ENCODE data around the gene ZNF552. TPM values are rescaled to one million over a fixed set of nuclear protein-coding genes. Genes with fewer than 3 reads are reported as not detected.

Gene ZNF552
- total RNA-seq, 1 experiment from 2014 or later: 9.2 TPM

- H2BK120ac ChIP-seq (ENCODE audit: low read depth, low read length, poor library complexity, severe bottlenecking): no peak overlapping the region
- no peak for TF ChIP-seq CTCF (conservative IDR thresholded peaks at IDR 0.05)
- H2BK15ac ChIP-seq (ENCODE audit: low read depth, low read length): no peak overlapping the region
- Mint-ChIP-seq H3K27me3 (ENCODE audit: low read depth) (no peaks in the 10 kb centered on the region), H3K4me1 (no peaks in the 10 kb centered on the region), H3K4me3 (no peak overlapping the region), H3K36me3 (ENCODE audit: insufficient read depth in 1 of 3, low read depth in 3 of 3) (peaks cover 48 to 65% (median 55%) of the 10 kb centered on the region in 3 experiments), H3K9me3 (peaks cover 0 to 4% of the 10 kb centered on the region in 2 experiments; a peak in 2 of 5 replicates), H3K27ac (no peak overlapping the region)
- no peak overlapping the region for H2BK20ac ChIP-seq (ENCODE audit: low read depth, low read length, poor library complexity, severe bottlenecking)
- H3K27me3 ChIP-seq (ENCODE audit: insufficient read depth, low read length): no peaks in the 10 kb centered on the region
- H4K5ac ChIP-seq (ENCODE audit: insufficient read length, low read depth, low read length): no peak overlapping the region
- no peak overlapping the region for H3K4ac ChIP-seq (ENCODE audit: low read depth, low read length)
- no peak overlapping the region for H2AFZ ChIP-seq (ENCODE audit: low read length)
- WGBS (ENCODE audit: extremely low coverage, insufficient read length, low lambda C conversion rate): no CpG with 5 or more reads among the region's 10 CpGs
- no peaks in the 10 kb centered on the region for H3K4me1 ChIP-seq (ENCODE audit: insufficient read depth, low read length)
- H3K79me1 ChIP-seq (ENCODE audit: insufficient read depth, low read depth, low read length, poor library complexity, severe bottlenecking): no peaks in the 10 kb centered on the region
- H3K27ac ChIP-seq (ENCODE audit: insufficient read length, low read depth, low read length): no peak overlapping the region
- no peak overlapping the region for H4K8ac ChIP-seq (replicated peaks; ENCODE audit: insufficient read length, low read depth, low read length)
- no peak overlapping the region for H3K18ac ChIP-seq (ENCODE audit: insufficient read length, low read depth, low read length)
- H3K14ac ChIP-seq (ENCODE audit: insufficient read depth, low read length): no peak overlapping the region
- H4K20me1 ChIP-seq (ENCODE audit: control insufficient read depth, insufficient read depth, insufficient read length): no peaks in the 10 kb centered on the region
- no peak overlapping the region for H2BK5ac ChIP-seq (ENCODE audit: insufficient read length, low read length)
- H3K23me2 ChIP-seq (ENCODE audit: insufficient read length, low read depth, low read length, poor library complexity, severe bottlenecking): no peaks in the 10 kb centered on the region
- H4K91ac ChIP-seq (ENCODE audit: insufficient read length, low read depth, low read length): no peak overlapping the region
- H3K9me3 ChIP-seq (ENCODE audit: control insufficient read depth, low read depth, low read length): no peaks in the 10 kb centered on the region
- no peak overlapping the region for H3K4me2 ChIP-seq (ENCODE audit: insufficient read depth, insufficient read length, low read length)
- no peak overlapping the region for H3T11ph ChIP-seq (ENCODE audit: low read length)
- H3K9ac ChIP-seq (ENCODE audit: extremely low read depth, insufficient read length, low read length): no peak overlapping the region
- no peak overlapping the region for H2BK12ac ChIP-seq (ENCODE audit: insufficient read length, low read depth, low read length)
- H2AK5ac ChIP-seq (ENCODE audit: insufficient read length, low read length): no peak overlapping the region
- H3K79me2 ChIP-seq (ENCODE audit: insufficient read depth, low read length): peaks cover 14% of the 10 kb centered on the region; the same call in 1 of the 2 replicates
- no peak for DNase-seq
- no peak overlapping the region for H3K23ac ChIP-seq (ENCODE audit: insufficient read length, low read depth, low read length)
- no peak overlapping the region for H3K56ac ChIP-seq (ENCODE audit: insufficient read length, low read depth, low read length)
Measured at GRCh38 chr19:57779220-57779845, 35.4 kb downstream of the ZNF552 start.

All from H9 (cell line).